Measurements from ENCODE around the gene EXD2. TPM values are rescaled to one million over a fixed set of nuclear protein-coding genes. Genes with fewer than 3 reads are reported as not detected.
"Not testable (repeated sequence)": the region's sequence is repeated elsewhere in the genome, so short reads cannot be mapped to it uniquely, and the experiment has no call there.

Gene EXD2
- polyA plus RNA-seq, 1 donor: 16.2 TPM

- no peak for DNase-seq
These were observed 67.8 kb downstream of the EXD2 start for GRCh38 chr14:69259168-69259526.

- peak; percentile 72 for DNase-seq
These were observed 68.4 kb downstream of the EXD2 start, which contains the start of gene GALNT16 for GRCh38 chr14:69259527-69260189. Gene GALNT16 (plus strand): TSS chr14:69260158. CDS start chr14:69260291, 133 bp downstream.

- peak; percentile 47 for DNase-seq
These were observed 69.0 kb downstream of the EXD2 start for GRCh38 chr14:69260190-69260860.

- peak; percentile 49 for DNase-seq
These were observed 69.7 kb downstream of the EXD2 start for GRCh38 chr14:69260861-69261564.

GRCh38 chr14:69261761-69262331 is 70.5 kb downstream of the EXD2 start:
- DNase-seq: no peak

- DNase-seq: no peak
These were observed 71.2 kb downstream of the EXD2 start for GRCh38 chr14:69262516-69262915.

GRCh38 chr14:69263364-69263763 is 72.1 kb downstream of the EXD2 start:
- DNase-seq: peak; percentile 49

- DNase-seq: no peak
These were observed 72.5 kb downstream of the EXD2 start for GRCh38 chr14:69263771-69264170.

- no peak for DNase-seq
These were observed 75.5 kb downstream of the EXD2 start for GRCh38 chr14:69266572-69267345.

- no peak for DNase-seq
These were observed 76.2 kb downstream of the EXD2 start for GRCh38 chr14:69267492-69267891.

- no peak for DNase-seq
These were observed 76.9 kb downstream of the EXD2 start for GRCh38 chr14:69268223-69268622.

- DNase-seq: no peak
These were observed 77.5 kb downstream of the EXD2 start for GRCh38 chr14:69268763-69269162.

- no peak for DNase-seq
These were observed 78.1 kb downstream of the EXD2 start for GRCh38 chr14:69269381-69269780.

- no peak for DNase-seq
These were observed 78.8 kb downstream of the EXD2 start for GRCh38 chr14:69270097-69270496.

- DNase-seq: no peak
These were observed 79.8 kb downstream of the EXD2 start for GRCh38 chr14:69270795-69271708.

GRCh38 chr14:69274321-69274720 is 83.0 kb downstream of the EXD2 start:
- DNase-seq: no peak

- DNase-seq: no peak
These were observed 84.0 kb downstream of the EXD2 start for GRCh38 chr14:69275331-69275730.

- DNase-seq: not testable (repeated sequence)
These were observed 86.1 kb downstream of the EXD2 start for GRCh38 chr14:69277356-69277755.

- no peak for DNase-seq
These were observed 89.5 kb downstream of the EXD2 start for GRCh38 chr14:69280746-69281291.

GRCh38 chr14:69281450-69282169 is 90.3 kb downstream of the EXD2 start:
- DNase-seq: no peak

Data from hindlimb muscle (tissue), 1 donor.